GM12864 (cell line): ENCODE results near the gene IAH1.

ENCODE experiments used
- DNase-seq: peaks from one replicate; pipeline ENCODE4 v3.0.0-alpha.2; 2011; ENCODE audit warnings: low read depth
- H3K4me3 ChIP-seq: 2 replicates; pipeline ENCODE4 v1.5.1; 2011; ENCODE audit warnings: mild to moderate bottlenecking, low read depth, low read length, control low read depth
- CTCF ChIP-seq: IDR thresholded peaks from 2 replicates; pipeline ENCODE4 v1.5.1; 2011; ENCODE audit warnings: low read depth, mild to moderate bottlenecking, moderate library complexity, low read length, control low read depth, inconsistent platforms; ENCODE audit errors: missing control alignments

Gene IAH1

GRCh38 chr2:9488583-9489547, 14.5 kb downstream of the IAH1 start:
- no peak for TF ChIP-seq CTCF
- H3K4me3 ChIP-seq: no peak overlapping the region
- no peak for DNase-seq

- TF ChIP-seq CTCF: no peak
- no peak for DNase-seq
- H3K4me3 ChIP-seq: no peak overlapping the region
Observed at GRCh38 chr2:9490789-9491188, 16.4 kb downstream of the IAH1 start.

- TF ChIP-seq CTCF: no peak
Observed at GRCh38 chr2:9492927-9493326, 18.6 kb downstream of the IAH1 start.

GRCh38 chr2:9493478-9493877, 19.1 kb downstream of the IAH1 start:
- H3K4me3 ChIP-seq: no peak overlapping the region
- no peak for DNase-seq
- no peak for TF ChIP-seq CTCF

More at GRCh38 chr2:9492927-9493326, 18.6 kb downstream of the IAH1 start:
- H3K4me3 ChIP-seq: no peak overlapping the region
- no peak for DNase-seq

- no peak for TF ChIP-seq CTCF
- no peak overlapping the region for H3K4me3 ChIP-seq
- DNase-seq: no peak
Observed at GRCh38 chr2:9494081-9494480, 19.7 kb downstream of the IAH1 start.

- no peak for TF ChIP-seq CTCF
- no peak for DNase-seq
- no peak overlapping the region for H3K4me3 ChIP-seq
Observed at GRCh38 chr2:9497017-9497416, 22.7 kb downstream of the IAH1 start.

GRCh38 chr2:9498210-9498609, 23.9 kb downstream of the IAH1 start:
- no peak overlapping the region for H3K4me3 ChIP-seq
- TF ChIP-seq CTCF: no peak
- DNase-seq: no peak
